Gastroesophageal sphincter (tissue), 3 donors: ENCODE data around the gene SOX5.

Experiments
- EP300 ChIP-seq: sonication (generic); formaldehyde crosslinking; IDR thresholded peaks from one replicate; pipeline ENCODE4 v1.6.1; 2017; ENCODE audit warnings: antibody characterized with exemption, mild to moderate bottlenecking
- POLR2A ChIP-seq, 2 donors: fragments of 450-650 bp; IDR thresholded peaks; one replicate each; pipeline ENCODE4 v1.6.1; 2017; ENCODE audit warnings: antibody characterized with exemption in 2 of 2, mild to moderate bottlenecking in 2 of 2, moderate library complexity in 1 of 2
- POLR2AphosphoS5 ChIP-seq: sonication (generic); formaldehyde crosslinking; IDR thresholded peaks from one replicate; pipeline ENCODE4 v1.6.1; 2017; ENCODE audit warnings: antibody characterized with exemption
- TF ChIP-seq, protein P1 (sequence below), 4 experiments: fragments of 200-600 bp in 2 of 4; fragments of 450-650 bp in 2 of 4; sonication (generic) in 1 of 4; IDR thresholded peaks; one replicate each; pipeline ENCODE4 v1.5.1; 2017 to 2019; ENCODE audit warnings: antibody characterized with exemption in 4 of 4, mild to moderate bottlenecking in 2 of 4, moderate library complexity in 2 of 4

DNA sequence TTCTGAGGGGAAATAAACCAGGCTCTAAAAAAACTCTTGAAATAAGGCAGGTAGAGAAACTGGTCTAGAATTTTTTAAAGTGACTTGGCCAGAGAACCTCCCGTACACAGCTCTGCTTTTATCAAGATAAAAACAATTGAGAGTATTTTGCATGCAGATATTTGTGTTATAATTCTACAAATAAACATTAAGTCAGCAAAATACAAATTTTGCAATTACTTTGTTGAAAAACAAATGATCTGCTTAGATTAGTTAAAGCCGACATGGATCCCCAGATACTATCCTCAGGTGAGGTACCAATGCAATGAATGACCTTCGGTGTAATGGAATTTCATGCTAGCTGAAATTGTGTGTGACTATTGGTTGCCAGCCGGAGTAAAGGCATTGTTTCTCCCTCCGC, 197.2 kb downstream of the SOX5 start:
- no peak for TF ChIP-seq POLR2AphosphoS5
- TF ChIP-seq EP300, result no peak
- TF ChIP-seq, protein P1, sequence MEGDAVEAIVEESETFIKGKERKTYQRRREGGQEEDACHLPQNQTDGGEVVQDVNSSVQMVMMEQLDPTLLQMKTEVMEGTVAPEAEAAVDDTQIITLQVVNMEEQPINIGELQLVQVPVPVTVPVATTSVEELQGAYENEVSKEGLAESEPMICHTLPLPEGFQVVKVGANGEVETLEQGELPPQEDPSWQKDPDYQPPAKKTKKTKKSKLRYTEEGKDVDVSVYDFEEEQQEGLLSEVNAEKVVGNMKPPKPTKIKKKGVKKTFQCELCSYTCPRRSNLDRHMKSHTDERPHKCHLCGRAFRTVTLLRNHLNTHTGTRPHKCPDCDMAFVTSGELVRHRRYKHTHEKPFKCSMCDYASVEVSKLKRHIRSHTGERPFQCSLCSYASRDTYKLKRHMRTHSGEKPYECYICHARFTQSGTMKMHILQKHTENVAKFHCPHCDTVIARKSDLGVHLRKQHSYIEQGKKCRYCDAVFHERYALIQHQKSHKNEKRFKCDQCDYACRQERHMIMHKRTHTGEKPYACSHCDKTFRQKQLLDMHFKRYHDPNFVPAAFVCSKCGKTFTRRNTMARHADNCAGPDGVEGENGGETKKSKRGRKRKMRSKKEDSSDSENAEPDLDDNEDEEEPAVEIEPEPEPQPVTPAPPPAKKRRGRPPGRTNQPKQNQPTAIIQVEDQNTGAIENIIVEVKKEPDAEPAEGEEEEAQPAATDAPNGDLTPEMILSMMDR (IDR thresholded peaks at IDR 0.05), result no peak
- no peak for TF ChIP-seq POLR2A (IDR thresholded peaks at IDR 0.05)
